Activated CD4-positive, alpha-beta T cell treated with anti-CD3 and anti-CD28 coated beads for 36 hours (primary cell): ENCODE data around the gene CNGA2. TPM values are rescaled to one million over a fixed set of nuclear protein-coding genes. Genes with fewer than 3 reads are reported as not detected.

Experiments used
- ATAC-seq: fragments of 200-7000 bp; cut with Tn5 transposase; one replicate; pipeline ENCODE4 v1.10.0; 2021; ENCODE audit warnings: mild to moderate bottlenecking, moderate library complexity
- CTCF ChIA-PET: fragments of 350-600 bp; sonication (Branson Sonifier 250); formaldehyde crosslinking; loops from one replicate; lab custom pipeline; 2021; ENCODE audit warnings: antibody characterized with exemption; lab: Charles Lee
- POLR2A ChIA-PET: fragments of 350-600 bp; sonication (Branson Sonifier 250); formaldehyde crosslinking; loops from one replicate; lab custom pipeline; 2021; ENCODE audit warnings: antibody characterized with exemption, inconsistent platforms; lab: Charles Lee
- DNase-seq: peaks from one replicate; pipeline ENCODE4 v3.0.0-alpha.2; 2020
- H3K27ac Mint-ChIP-seq: one replicate; pipeline ENCODE4 v1.8.0; 2021; ENCODE audit warnings: mixed read lengths
- H3K27me3 Mint-ChIP-seq: one replicate; pipeline ENCODE4 v1.8.0; 2021; ENCODE audit warnings: mixed read lengths
- H3K36me3 Mint-ChIP-seq: one replicate; pipeline ENCODE4 v1.8.0; 2021; ENCODE audit warnings: low read depth, mixed read lengths
- H3K4me1 Mint-ChIP-seq: one replicate; pipeline ENCODE4 v1.8.0; 2021; ENCODE audit warnings: mixed read lengths
- H3K4me3 Mint-ChIP-seq: one replicate; pipeline ENCODE4 v1.8.0; 2021; ENCODE audit warnings: mild to moderate bottlenecking, moderate library complexity, mixed read lengths
- H3K9me3 Mint-ChIP-seq: one replicate; pipeline ENCODE4 v1.8.0; 2021; ENCODE audit warnings: low read depth, mixed read lengths
- intact Hi-C, 2 experiments: fragments of 100-400 bp; cut with DNase I in 1 of 2; cut with micrococcal nuclease in 1 of 2; formaldehyde crosslinking; loops; one replicate each; pipeline versions ENCODE4 v1.14.2 to v1.15.1; 2022 to 2024; cut with DNase I, micrococcal nuclease
- total RNA-seq, 2 experiments: library from RNA; stranded (reverse); gene quantifications; one replicate each; pipeline ENCODE4 v1.2.3, GENCODE V29; 2021

Gene CNGA2
- total RNA-seq, 2 experiments from 2014 or later, result not detected

- intact Hi-C loops, result no loop called here
- ChIA-PET POLR2A (no interaction called here), CTCF (no interaction called here)
- H3K27ac Mint-ChIP-seq, result no peak overlapping the region
- no peaks in the 10 kb centered on the region for H3K9me3 Mint-ChIP-seq
- no peaks in the 10 kb centered on the region for H3K4me1 Mint-ChIP-seq
- DNase-seq, result no peak
- ATAC-seq, result no peak
- H3K4me3 Mint-ChIP-seq, result no peak overlapping the region
- H3K27me3 Mint-ChIP-seq, result peaks cover 6% of the 10 kb centered on the region
- no peaks in the 10 kb centered on the region for H3K36me3 Mint-ChIP-seq
Observed at GRCh38 chrX:151735219-151735618, 673 bp downstream of the CNGA2 start.

GRCh38 chrX:151736685-151737084, 2.1 kb downstream of the CNGA2 start:
- intact Hi-C loops, result no loop called here
- Mint-ChIP-seq H3K27me3 (peaks cover 6% of the 10 kb centered on the region), H3K4me1 (no peaks in the 10 kb centered on the region), H3K27ac (no peak overlapping the region), H3K36me3 (no peaks in the 10 kb centered on the region), H3K4me3 (no peak overlapping the region), H3K9me3 (no peaks in the 10 kb centered on the region)
- ATAC-seq (no peak), DNase-seq (no peak)
- ChIA-PET POLR2A (no interaction called here), CTCF (no interaction called here)

- ATAC-seq (no peak), DNase-seq (no peak)
- Mint-ChIP-seq H3K9me3 (no peaks in the 10 kb centered on the region), H3K27ac (no peak overlapping the region), H3K4me3 (no peak overlapping the region), H3K36me3 (no peaks in the 10 kb centered on the region), H3K4me1 (no peaks in the 10 kb centered on the region), H3K27me3 (peaks cover 6% of the 10 kb centered on the region)
- intact Hi-C loops, result no loop called here
- ChIA-PET CTCF (interaction anchor here (1.1 kb wide), 1 partner anchor 12 kb away, joined by 4 read pairs; no protein-coding TSS in a partner anchor), POLR2A (no interaction called here)
Observed at GRCh38 chrX:151737494-151737893, 2.9 kb downstream of the CNGA2 start.

- Mint-ChIP-seq H3K9me3 (no peaks in the 10 kb centered on the region), H3K36me3 (no peaks in the 10 kb centered on the region), H3K4me1 (no peaks in the 10 kb centered on the region), H3K27me3 (peaks cover 6% of the 10 kb centered on the region), H3K27ac (no peak overlapping the region), H3K4me3 (no peak overlapping the region)
- intact Hi-C loops, result no loop called here
- ATAC-seq (no peak), DNase-seq (no peak)
- ChIA-PET CTCF (no interaction called here), POLR2A (no interaction called here)
Observed at GRCh38 chrX:151738751-151739150, 4.2 kb downstream of the CNGA2 start.

GRCh38 chrX:151741606-151742005, 7.1 kb downstream of the CNGA2 start:
- DNase-seq, result no peak
- intact Hi-C loops, result no loop called here
- H3K27me3 Mint-ChIP-seq, result no peaks in the 10 kb centered on the region
- H3K27ac Mint-ChIP-seq, result no peak overlapping the region
- H3K36me3 Mint-ChIP-seq, result no peaks in the 10 kb centered on the region
- ATAC-seq, result no peak
- no peak overlapping the region for H3K4me3 Mint-ChIP-seq
- no peaks in the 10 kb centered on the region for H3K9me3 Mint-ChIP-seq
- ChIA-PET CTCF (no interaction called here), POLR2A (no interaction called here)
- no peaks in the 10 kb centered on the region for H3K4me1 Mint-ChIP-seq

GRCh38 chrX:151742311-151742710, 7.8 kb downstream of the CNGA2 start:
- no peak overlapping the region for H3K4me3 Mint-ChIP-seq
- ChIA-PET POLR2A (no interaction called here), CTCF (no interaction called here)
- no peaks in the 10 kb centered on the region for H3K4me1 Mint-ChIP-seq
- H3K27ac Mint-ChIP-seq, result no peak overlapping the region
- no peaks in the 10 kb centered on the region for H3K9me3 Mint-ChIP-seq
- intact Hi-C loops, result no loop called here
- ATAC-seq, result no peak
- no peaks in the 10 kb centered on the region for H3K36me3 Mint-ChIP-seq
- DNase-seq, result no peak
- no peaks in the 10 kb centered on the region for H3K27me3 Mint-ChIP-seq

GRCh38 chrX:151743651-151744470, 9.3 kb downstream of the CNGA2 start:
- H3K36me3 Mint-ChIP-seq, result no peaks in the 10 kb centered on the region
- H3K4me3 Mint-ChIP-seq, result no peak overlapping the region
- DNase-seq (no peak), ATAC-seq (no peak)
- CTCF ChIA-PET, result interaction anchor here (0.7 kb wide), 1 partner anchor 889 kb away, joined by 3 read pairs; no protein-coding TSS in a partner anchor
- H3K9me3 Mint-ChIP-seq, result no peaks in the 10 kb centered on the region
- intact Hi-C loops, result no loop called here
- no peaks in the 10 kb centered on the region for H3K4me1 Mint-ChIP-seq
- no peak overlapping the region for H3K27ac Mint-ChIP-seq
- no peaks in the 10 kb centered on the region for H3K27me3 Mint-ChIP-seq
- POLR2A ChIA-PET, result no interaction called here

- Mint-ChIP-seq H3K27me3 (no peaks in the 10 kb centered on the region), H3K4me1 (no peaks in the 10 kb centered on the region), H3K4me3 (no peak overlapping the region), H3K27ac (no peak overlapping the region), H3K36me3 (no peaks in the 10 kb centered on the region), H3K9me3 (no peaks in the 10 kb centered on the region)
- ChIA-PET CTCF (no interaction called here), POLR2A (no interaction called here)
- DNase-seq, result no peak
- intact Hi-C loops, result no loop called here
- no peak for ATAC-seq
Observed at GRCh38 chrX:151745651-151746050, 11.1 kb downstream of the CNGA2 start.

- POLR2A ChIA-PET, result no interaction called here
- intact Hi-C loops, result no loop called here
- CTCF ChIA-PET, result no interaction called here
- Mint-ChIP-seq H3K36me3 (no peaks in the 10 kb centered on the region), H3K4me1 (no peaks in the 10 kb centered on the region), H3K27ac (no peak overlapping the region), H3K9me3 (no peaks in the 10 kb centered on the region), H3K4me3 (no peak overlapping the region), H3K27me3 (no peaks in the 10 kb centered on the region)
- no peak for DNase-seq
- ATAC-seq, result no peak
Observed at GRCh38 chrX:151746502-151746901, 12.0 kb downstream of the CNGA2 start.

- H3K4me3 Mint-ChIP-seq, result no peak overlapping the region
- no peaks in the 10 kb centered on the region for H3K4me1 Mint-ChIP-seq
- no peaks in the 10 kb centered on the region for H3K9me3 Mint-ChIP-seq
- no peak overlapping the region for H3K27ac Mint-ChIP-seq
- intact Hi-C loops, result loop anchor here in 1 of 2 experiments (5.0 kb wide), 1 partner anchor 1067 kb away; no protein-coding TSS in a partner anchor
- no peaks in the 10 kb centered on the region for H3K27me3 Mint-ChIP-seq
- H3K36me3 Mint-ChIP-seq, result no peaks in the 10 kb centered on the region
- ChIA-PET POLR2A (interaction anchor here (0.7 kb wide), 1 partner anchor 123 kb away, joined by 4 read pairs; no protein-coding TSS in a partner anchor), CTCF (interaction anchor here (0.6 to 1.2 kb wide), 5 partner anchors 10 to 882 kb away, joined by 3 to 6 read pairs (median 3); no protein-coding TSS in a partner anchor)
- DNase-seq (no peak), ATAC-seq (no peak)
Observed at GRCh38 chrX:151750511-151750910, 16.0 kb downstream of the CNGA2 start.

GRCh38 chrX:151752847-151753246, 18.3 kb downstream of the CNGA2 start:
- ATAC-seq, result no peak

More at GRCh38 chrX:151752847-151753246, 18.3 kb downstream of the CNGA2 start:
- Mint-ChIP-seq H3K27me3 (peaks cover 3% of the 10 kb centered on the region), H3K4me3 (no peak overlapping the region), H3K9me3 (no peaks in the 10 kb centered on the region), H3K36me3 (no peaks in the 10 kb centered on the region), H3K27ac (no peak overlapping the region), H3K4me1 (no peaks in the 10 kb centered on the region)
- ChIA-PET POLR2A (no interaction called here), CTCF (interaction anchor here (1.0 to 1.4 kb wide), 2 partner anchors 880 to 883 kb away, joined by 3 to 7 read pairs; no protein-coding TSS in a partner anchor)
- intact Hi-C loops, result loop anchor here (2.0 to 5.0 kb wide), 3 partner anchors 880 to 1064 kb away; no protein-coding TSS in a partner anchor
- no peak for DNase-seq
